Gastrocnemius medialis (tissue), 4 donors: ENCODE results near the gene TSPYL2. TPM values are rescaled to one million over a fixed set of nuclear protein-coding genes. Genes with fewer than 3 reads are reported as not detected.
A peak's percentile ranks its signal among the peaks of the same experiment; 100 is the strongest.

Experiments
- ATAC-seq, 2 donors: fragments of 150-250 bp; one replicate each; pipeline ENCODE4 v1.9.1; 2016
- DNase-seq, 2 donors: peaks; one replicate each; pipeline ENCODE4 v3.0.0-alpha.2; 2019
- H3K27ac ChIP-seq, 4 donors: fragments of 200-600 bp; sonication (generic); 1 replicate in 1 of 4; 2 replicates in 3 of 4; pipeline ENCODE4 v1.5.1; 2016 to 2018; ENCODE audit warnings: mild to moderate bottlenecking in 2 of 4, moderate library complexity in 1 of 4
- H3K27me3 ChIP-seq, 3 donors: fragments of 200-600 bp; sonication (generic) in 2 of 3; 1 replicate in 1 of 3; 2 replicates in 2 of 3; pipeline versions ENCODE4 v1.5.1 to v1.6.0; 2016 to 2019; ENCODE audit warnings: mild to moderate bottlenecking in 1 of 3, moderate library complexity in 1 of 3
- H3K36me3 ChIP-seq, 2 donors: fragments of 200-600 bp; sonication (generic) in 1 of 2; one replicate each; pipeline ENCODE4 v1.5.1; 2017 to 2018
- H3K4me1 ChIP-seq, 2 donors: fragments of 200-600 bp; sonication (generic) in 1 of 2; one replicate each; pipeline ENCODE4 v1.5.1; 2016 to 2017; ENCODE audit warnings: mild to moderate bottlenecking in 2 of 2
- H3K4me3 ChIP-seq, 4 donors: fragments of 200-600 bp; sonication (generic) in 3 of 4; 1 replicate in 1 of 4; 2 replicates in 3 of 4; pipeline ENCODE4 v1.5.1; 2016 to 2019; ENCODE audit warnings: mild to moderate bottlenecking in 2 of 4
- H3K9me3 ChIP-seq, 3 donors: fragments of 200-600 bp; sonication (generic) in 2 of 3; 1 replicate in 1 of 3; 2 replicates in 2 of 3; pipeline ENCODE4 v1.5.1; 2016 to 2019
- CTCF ChIP-seq, 5 experiments: fragments of 450-650 bp in 3 of 5; fragments of 200-600 bp in 2 of 5; sonication (generic) in 2 of 5; IDR thresholded peaks in 4 of 5; conservative IDR thresholded peaks in 1 of 5; 1 replicate in 4 of 5; 2 replicates in 1 of 5; pipeline ENCODE4 v1.5.1; 2016 to 2019; ENCODE audit warnings: antibody characterized with exemption in 5 of 5, mild to moderate bottlenecking in 3 of 5, moderate library complexity in 3 of 5
- POLR2A ChIP-seq, 2 donors: fragments of 450-650 bp; IDR thresholded peaks; one replicate each; pipeline ENCODE4 v1.6.1; 2017; ENCODE audit warnings: antibody characterized with exemption in 2 of 2, mild to moderate bottlenecking in 2 of 2, moderate library complexity in 2 of 2
- in situ Hi-C, 4 donors: fragments of 200-750 bp; cut with MboI; loops; one replicate each; pipeline versions ENCODE4 v1.15.0 to v1.8.0; 2017; ENCODE audit warnings: low sequenced_read_pairs in 4 of 4
- intact Hi-C: fragments of 100-400 bp; cut with DNase I; formaldehyde crosslinking; loops from one replicate; pipeline ENCODE4 v1.15.1; 2023; ENCODE audit warnings: low total_unique reads
- total RNA-seq, 4 donors: library from RNA; depleted of rRNA; stranded (reverse); fragments of >200 nt; gene quantifications; one replicate each; pipeline versions ENCODE4 v1.1.0 to v1.2.3, GENCODE V29; 2016

TSPYL2 gene
- total RNA-seq, 4 donors from 2014 or later = 46.7 to 161 (median 78.6) TPM

DNA sequence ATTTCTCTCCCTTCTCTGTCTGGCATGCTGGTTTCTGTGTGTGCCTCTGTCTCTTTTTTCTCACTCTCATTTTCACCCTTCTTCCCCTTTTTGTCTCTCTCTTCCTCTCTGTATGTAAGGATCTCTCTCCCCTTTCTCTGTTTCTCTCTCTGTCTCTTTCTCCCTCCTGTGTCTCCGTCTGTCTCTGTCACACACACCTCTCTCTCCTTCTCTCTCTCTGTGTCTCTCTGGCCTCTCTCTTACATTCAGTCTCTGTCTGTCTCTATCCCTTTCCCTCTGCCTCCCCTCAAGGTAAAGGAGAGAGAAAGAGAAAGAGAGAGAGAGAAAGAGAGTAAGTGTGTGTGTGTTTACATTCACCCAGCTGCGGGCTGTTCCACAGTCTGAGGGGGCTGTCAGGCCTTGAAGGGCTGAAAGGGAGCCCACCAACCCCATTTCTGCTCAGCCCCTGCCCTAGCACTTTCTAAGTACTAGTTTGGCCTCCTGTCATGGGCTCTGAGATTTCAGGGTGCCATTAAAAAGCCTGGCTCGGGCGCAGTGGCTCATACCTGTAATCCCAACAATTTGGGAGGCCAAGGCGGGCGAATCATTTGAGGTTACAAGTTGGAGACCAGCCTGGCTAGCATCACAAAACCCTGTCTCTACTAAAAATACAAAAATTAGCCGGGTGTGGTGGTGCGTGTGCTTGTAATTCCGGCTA, 9.6 kb upstream of the TSPYL2 start:
- H3K4me3 ChIP-seq = peak overlapping the region; percentile 32 to 44 (median 34)
- TF ChIP-seq CTCF (IDR thresholded peaks at IDR 0.05 in 4 of 5, conservative IDR thresholded peaks at IDR 0.05 in 1 of 5) = no peak
- TF ChIP-seq POLR2A (IDR thresholded peaks at IDR 0.05) = no peak
- H3K27me3 ChIP-seq = no peaks in the 10 kb centered on the region
- ATAC-seq (peak; percentile 32 to 34), DNase-seq (no peak)
- peaks cover 0 to 10% of the 10 kb centered on the region in 2 donors for H3K4me1 ChIP-seq
- intact Hi-C loops = loop anchor here (5.0 to 10.0 kb wide), 3 partner anchors 210 to 365 kb away; partner anchors contain the start of gene IQSEC2
- H3K27ac ChIP-seq = peak overlapping the region; percentile 82 to 86 (median 84)
- no peaks in the 10 kb centered on the region for H3K36me3 ChIP-seq
- no peaks in the 10 kb centered on the region for H3K9me3 ChIP-seq
- in situ Hi-C loops = no loop called here

DNA sequence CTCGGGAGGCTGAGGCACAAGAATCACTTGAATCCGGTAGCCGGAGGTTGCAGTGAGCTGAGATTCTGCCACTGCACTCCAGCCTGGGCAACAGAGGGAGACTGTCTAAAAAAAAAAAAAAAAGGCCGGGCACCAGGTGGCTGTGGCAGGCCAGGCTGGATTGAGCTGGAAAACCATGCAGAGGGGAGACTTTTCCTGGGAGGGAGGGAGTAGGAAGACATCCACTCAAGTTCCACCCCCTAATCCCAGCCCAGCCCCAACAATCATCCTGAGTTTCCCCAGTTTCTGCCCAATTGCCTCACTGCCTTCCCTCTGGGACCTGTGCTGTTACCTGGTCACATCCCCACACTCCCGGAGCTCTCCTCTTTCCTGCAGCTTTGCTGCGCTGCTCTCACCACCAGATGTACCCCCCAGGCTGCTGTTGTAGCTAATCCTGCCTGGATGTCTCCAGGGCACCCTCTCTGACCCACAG, 9.0 kb upstream of the TSPYL2 start:
- Histone ChIP-seq H3K36me3 (no peaks in the 10 kb centered on the region), H3K9me3 (no peaks in the 10 kb centered on the region), H3K4me1 (peaks cover 0 to 10% of the 10 kb centered on the region in 2 donors), H3K27me3 (no peaks in the 10 kb centered on the region), H3K27ac (peak overlapping the region; percentile 82 to 86 (median 84)), H3K4me3 (no peak overlapping the region)
- DNase-seq (no peak), ATAC-seq (peak in 1 of 2 donors; percentile 9)
- intact Hi-C loops = loop anchor here (5.0 to 10.0 kb wide), 3 partner anchors 209 to 364 kb away; partner anchors contain the start of gene IQSEC2
- in situ Hi-C loops = no loop called here
- TF ChIP-seq POLR2A (IDR thresholded peaks at IDR 0.05) = no peak
- TF ChIP-seq CTCF (IDR thresholded peaks at IDR 0.05 in 4 of 5, conservative IDR thresholded peaks at IDR 0.05 in 1 of 5) = no peak

- Histone ChIP-seq H3K27me3 (no peaks in the 10 kb centered on the region), H3K4me3 (no peak overlapping the region), H3K4me1 (peaks cover 0 to 10% of the 10 kb centered on the region in 2 donors), H3K36me3 (no peaks in the 10 kb centered on the region), H3K9me3 (no peaks in the 10 kb centered on the region), H3K27ac (no peak overlapping the region)
- no peak for DNase-seq
- no peak for ATAC-seq
- TF ChIP-seq POLR2A (IDR thresholded peaks at IDR 0.05) (no peak), CTCF (IDR thresholded peaks at IDR 0.05 in 4 of 5, conservative IDR thresholded peaks at IDR 0.05 in 1 of 5) (no peak)
- in situ Hi-C loops (loop anchor here in 1 of 4 donors (25.0 kb wide), 1 partner anchor 137 kb away; no protein-coding TSS in a partner anchor), intact Hi-C loops (loop anchor here (10.0 kb wide), 1 partner anchor 250 kb away; no protein-coding TSS in a partner anchor)
Measured at GRCh38 chrX:53075011-53075410, 7.2 kb upstream of the TSPYL2 start.

GRCh38 chrX:53076671-53077070, 5.5 kb upstream of the TSPYL2 start:
- in situ Hi-C loops (loop anchor here in 1 of 4 donors (25.0 kb wide), 1 partner anchor 136 kb away; no protein-coding TSS in a partner anchor), intact Hi-C loops (loop anchor here (10.0 kb wide), 1 partner anchor 248 kb away; no protein-coding TSS in a partner anchor)
- ATAC-seq = no peak

More at GRCh38 chrX:53076671-53077070, 5.5 kb upstream of the TSPYL2 start:
- Histone ChIP-seq H3K27me3 (no peaks in the 10 kb centered on the region), H3K4me3 (no peak overlapping the region), H3K27ac (no peak overlapping the region), H3K9me3 (no peaks in the 10 kb centered on the region), H3K4me1 (peaks cover 0 to 7% of the 10 kb centered on the region in 2 donors), H3K36me3 (no peaks in the 10 kb centered on the region)
- no peak for TF ChIP-seq POLR2A (IDR thresholded peaks at IDR 0.05)
- TF ChIP-seq CTCF (IDR thresholded peaks at IDR 0.05 in 4 of 5, conservative IDR thresholded peaks at IDR 0.05 in 1 of 5) = no peak
- DNase-seq = no peak
